Measurements from ENCODE around the gene CKAP4.

- TF ChIP-seq, protein P1, sequence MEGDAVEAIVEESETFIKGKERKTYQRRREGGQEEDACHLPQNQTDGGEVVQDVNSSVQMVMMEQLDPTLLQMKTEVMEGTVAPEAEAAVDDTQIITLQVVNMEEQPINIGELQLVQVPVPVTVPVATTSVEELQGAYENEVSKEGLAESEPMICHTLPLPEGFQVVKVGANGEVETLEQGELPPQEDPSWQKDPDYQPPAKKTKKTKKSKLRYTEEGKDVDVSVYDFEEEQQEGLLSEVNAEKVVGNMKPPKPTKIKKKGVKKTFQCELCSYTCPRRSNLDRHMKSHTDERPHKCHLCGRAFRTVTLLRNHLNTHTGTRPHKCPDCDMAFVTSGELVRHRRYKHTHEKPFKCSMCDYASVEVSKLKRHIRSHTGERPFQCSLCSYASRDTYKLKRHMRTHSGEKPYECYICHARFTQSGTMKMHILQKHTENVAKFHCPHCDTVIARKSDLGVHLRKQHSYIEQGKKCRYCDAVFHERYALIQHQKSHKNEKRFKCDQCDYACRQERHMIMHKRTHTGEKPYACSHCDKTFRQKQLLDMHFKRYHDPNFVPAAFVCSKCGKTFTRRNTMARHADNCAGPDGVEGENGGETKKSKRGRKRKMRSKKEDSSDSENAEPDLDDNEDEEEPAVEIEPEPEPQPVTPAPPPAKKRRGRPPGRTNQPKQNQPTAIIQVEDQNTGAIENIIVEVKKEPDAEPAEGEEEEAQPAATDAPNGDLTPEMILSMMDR (IDR thresholded peaks at IDR 0.05) = no peak
- no peak for TF ChIP-seq POLR2A (IDR thresholded peaks at IDR 0.05)
Observed at GRCh38 chr12:106269150-106269771, 21.4 kb upstream of the CKAP4 start.
